ENCODE data around the gene COX7A2L. TPM values are rescaled to one million over a fixed set of nuclear protein-coding genes. Genes with fewer than 3 reads are reported as not detected.

Gene COX7A2L
- total and polyA plus RNA-seq, 2 experiments from 2014 or later = 112 to 149 TPM

- H3K27me3 ChIP-seq (ENCODE audit: insufficient read depth) = no peaks in the 10 kb centered on the region
- H3F3A ChIP-seq (replicated peaks; ENCODE audit: low read depth) = no peaks in the 10 kb centered on the region
- H3K9me2 ChIP-seq (ENCODE audit: insufficient read depth) = no peaks in the 10 kb centered on the region
- peaks cover 12% of the 10 kb centered on the region; the same call in 1 of the 2 replicates for H3K36me3 ChIP-seq (ENCODE audit: insufficient read depth)
- DNase-seq (ENCODE audit: low spot score) (no peak), ATAC-seq (no peak)
- no peak overlapping the region for H3K4me2 ChIP-seq
- no peaks in the 10 kb centered on the region for H3K4me1 Mint-ChIP-seq
- H3K27ac Mint-ChIP-seq = no peak overlapping the region
- no peaks in the 10 kb centered on the region for H4K20me1 ChIP-seq (replicated peaks; ENCODE audit: insufficient read depth)
- no peak overlapping the region for H3K4me3 ChIP-seq
- H3K9me3 Mint-ChIP-seq = no peaks in the 10 kb centered on the region
- H3K79me2 ChIP-seq (replicated peaks; ENCODE audit: insufficient read depth) = no peaks in the 10 kb centered on the region
- H3K4me3 Mint-ChIP-seq = no peak overlapping the region
- H3K27me3 Mint-ChIP-seq (ENCODE audit: insufficient read depth, low read depth, poor library complexity) = no peaks in the 10 kb centered on the region
- no peak overlapping the region for H3K27ac ChIP-seq (ENCODE audit: low read depth)
- H2AFZ ChIP-seq = no peak overlapping the region
- no peaks in the 10 kb centered on the region for H3K4me1 ChIP-seq (ENCODE audit: insufficient read depth)
- no peak for TF ChIP-seq EZH2phosphoT487 (IDR thresholded peaks at IDR 0.05; ENCODE audit: unreplicated experiment)
- TF ChIP-seq CTCF (conservative IDR thresholded peaks at IDR 0.05; ENCODE audit: low read depth in 2 of 2) = no peak
- no peak for TF ChIP-seq ETS1 (IDR thresholded peaks at IDR 0.05)
- TF ChIP-seq POLR2AphosphoS5 (IDR thresholded peaks at IDR 0.05; ENCODE audit: low read depth) = no peak
- H3K36me3 Mint-ChIP-seq (ENCODE audit: low read depth) = peaks cover 32% of the 10 kb centered on the region
These were observed 36.8 kb downstream of the COX7A2L start for GRCh38 chr2:42324244-42324643.

- no peaks in the 10 kb centered on the region for H3K4me1 Mint-ChIP-seq
- no peaks in the 10 kb centered on the region for H3K9me2 ChIP-seq (ENCODE audit: insufficient read depth)
- no peak overlapping the region for H3K4me3 ChIP-seq
- no peaks in the 10 kb centered on the region for H4K20me1 ChIP-seq (replicated peaks; ENCODE audit: insufficient read depth)
- H3K4me1 ChIP-seq (ENCODE audit: insufficient read depth) = no peaks in the 10 kb centered on the region
- H3K36me3 Mint-ChIP-seq (ENCODE audit: low read depth) = peaks cover 39% of the 10 kb centered on the region
- peaks cover 6% of the 10 kb centered on the region; the same call in 1 of the 2 replicates for H3K36me3 ChIP-seq (ENCODE audit: insufficient read depth)
- no peak for TF ChIP-seq ZNF331 (CRISPR knock-in tag; IDR thresholded peaks at IDR 0.05; ENCODE audit: low read depth)
- no peak for TF ChIP-seq NANOG (IDR thresholded peaks at IDR 0.05; ENCODE audit: borderline replicate concordance)
- H3K9me3 Mint-ChIP-seq = no peaks in the 10 kb centered on the region
- ATAC-seq = no peak
- no peak for DNase-seq (ENCODE audit: low spot score)
- H3K27me3 ChIP-seq (ENCODE audit: insufficient read depth) = no peaks in the 10 kb centered on the region
- no peaks in the 10 kb centered on the region for H3F3A ChIP-seq (replicated peaks; ENCODE audit: low read depth)
- H3K27ac Mint-ChIP-seq = no peak overlapping the region
- H3K27ac ChIP-seq (ENCODE audit: low read depth) = no peak overlapping the region
- no peak overlapping the region for H3K4me3 Mint-ChIP-seq
- no peak overlapping the region for H2AFZ ChIP-seq
- H3K27me3 Mint-ChIP-seq (ENCODE audit: insufficient read depth, low read depth, poor library complexity) = no peaks in the 10 kb centered on the region
- no peak overlapping the region for H3K4me2 ChIP-seq
- H3K79me2 ChIP-seq (replicated peaks; ENCODE audit: insufficient read depth) = no peaks in the 10 kb centered on the region
These were observed 39.5 kb downstream of the COX7A2L start for GRCh38 chr2:42321452-42322064.

GRCh38 chr2:42319265-42319664 lies 41.8 kb downstream of the COX7A2L start:
- H3K27ac ChIP-seq (ENCODE audit: low read depth) = no peak overlapping the region
- no peak overlapping the region for H3K4me3 Mint-ChIP-seq
- no peaks in the 10 kb centered on the region for H3K36me3 ChIP-seq (ENCODE audit: insufficient read depth)
- H3F3A ChIP-seq (replicated peaks; ENCODE audit: low read depth) = no peaks in the 10 kb centered on the region
- H3K4me3 ChIP-seq = no peak overlapping the region
- H3K4me2 ChIP-seq = no peak overlapping the region
- H3K9me3 Mint-ChIP-seq = no peaks in the 10 kb centered on the region
- H3K9me2 ChIP-seq (ENCODE audit: insufficient read depth) = no peaks in the 10 kb centered on the region
- no peak overlapping the region for H3K27ac Mint-ChIP-seq
- H3K27me3 Mint-ChIP-seq (ENCODE audit: insufficient read depth, low read depth, poor library complexity) = no peaks in the 10 kb centered on the region
- ATAC-seq = no peak
- H3K4me1 Mint-ChIP-seq = no peaks in the 10 kb centered on the region
- H3K27me3 ChIP-seq (ENCODE audit: insufficient read depth) = no peaks in the 10 kb centered on the region
- no peaks in the 10 kb centered on the region for H3K4me1 ChIP-seq (ENCODE audit: insufficient read depth)
- H3K36me3 Mint-ChIP-seq (ENCODE audit: low read depth) = peaks cover 38% of the 10 kb centered on the region
- no peak overlapping the region for H2AFZ ChIP-seq
- H3K79me2 ChIP-seq (replicated peaks; ENCODE audit: insufficient read depth) = no peaks in the 10 kb centered on the region
- no peak for DNase-seq (ENCODE audit: low spot score)
- no peaks in the 10 kb centered on the region for H4K20me1 ChIP-seq (replicated peaks; ENCODE audit: insufficient read depth)
- no peak for TF ChIP-seq STAT1 (IDR thresholded peaks at IDR 0.05; ENCODE audit: unreplicated experiment)
- no peak for TF ChIP-seq CREB1 (CRISPR knock-in tag; IDR thresholded peaks at IDR 0.05; ENCODE audit: low read depth)
- TF ChIP-seq EZH2 (IDR thresholded peaks at IDR 0.05; ENCODE audit: low read depth, unreplicated experiment) = no peak
- no peak for TF ChIP-seq EZH2phosphoT487 (IDR thresholded peaks at IDR 0.05; ENCODE audit: unreplicated experiment)
- no peak for TF ChIP-seq REST (IDR thresholded peaks at IDR 0.05; ENCODE audit: unreplicated experiment)
- TF ChIP-seq CTCF (conservative IDR thresholded peaks at IDR 0.05; ENCODE audit: low read depth in 2 of 2) = no peak
- TF ChIP-seq ZNF114 (CRISPR knock-in tag; IDR thresholded peaks at IDR 0.05) = no peak
